Keratinocyte (primary cell): Measurements from ENCODE around the gene GLDC. TPM values are rescaled to one million over a fixed set of nuclear protein-coding genes. Genes with fewer than 3 reads are reported as not detected.

ENCODE experiments used
- DNase-seq: peaks from one replicate; pipeline ENCODE4 v3.0.0-alpha.2; 2011; ENCODE audit warnings: low read depth, missing footprints, low spot score
- FAIRE-seq: peaks from 2 replicates; lab custom pipeline; 2011; peaks lifted over from hg19 to GRCh38; lab: Jason Lieb, UNC
- H2AFZ ChIP-seq: 2 replicates; pipeline ENCODE4 v1.6.0; 2012; ENCODE audit warnings: low read length, control low read depth, inconsistent platforms; ENCODE audit not compliant: control insufficient read depth
- H3K27ac ChIP-seq: 2 replicates; pipeline ENCODE4 v1.5.1; 2011; ENCODE audit warnings: low read length; ENCODE audit not compliant: control insufficient read depth, insufficient read depth
- H3K27me3 ChIP-seq: 3 replicates; pipeline ENCODE4 v1.6.0; 2011; ENCODE audit warnings: low read length; ENCODE audit not compliant: control insufficient read depth, insufficient read depth; ENCODE audit errors: extremely low read depth
- H3K36me3 ChIP-seq, 2 experiments: 2 replicates in 1 of 2; 3 replicates in 1 of 2; pipeline ENCODE4 v1.5.1; 2011; ENCODE audit warnings: low read length in 2 of 2, mild to moderate bottlenecking in 1 of 2; ENCODE audit not compliant: control insufficient read depth in 2 of 2, insufficient read depth in 2 of 2; ENCODE audit errors: extremely low read depth in 1 of 2
- H3K4me1 ChIP-seq: 3 replicates; pipeline ENCODE4 v1.5.1; 2011; ENCODE audit warnings: low read length; ENCODE audit not compliant: control insufficient read depth, insufficient read depth; ENCODE audit errors: extremely low read depth
- H3K4me2 ChIP-seq: 3 replicates; pipeline ENCODE4 v1.6.0; 2011; ENCODE audit warnings: low read depth, low read length; ENCODE audit not compliant: control insufficient read depth, insufficient read depth; ENCODE audit errors: extremely low read depth
- H3K4me3 ChIP-seq, 3 experiments: fragments of 200-600 bp in 1 of 3; sonication (generic) in 1 of 3; 2 replicates in 2 of 3; 3 replicates in 1 of 3; pipeline ENCODE4 v1.5.1; 2011 to 2016; ENCODE audit warnings: low read length in 3 of 3, mild to moderate bottlenecking in 3 of 3, control low read depth in 2 of 3, inconsistent platforms in 1 of 3, low read depth in 1 of 3, mixed read lengths in 1 of 3, mixed run types in 1 of 3, moderate library complexity in 1 of 3; ENCODE audit not compliant: control insufficient read depth in 2 of 3, insufficient read depth in 2 of 3; ENCODE audit errors: extremely low read depth in 1 of 3
- H3K79me2 ChIP-seq: 2 replicates; pipeline ENCODE4 v1.6.0; 2012; ENCODE audit warnings: low read length; ENCODE audit not compliant: control insufficient read depth, insufficient read depth
- H3K9ac ChIP-seq: 3 replicates; pipeline ENCODE4 v1.6.0; 2011; ENCODE audit warnings: low read length; ENCODE audit not compliant: control insufficient read depth, insufficient read depth; ENCODE audit errors: extremely low read depth
- H3K9me1 ChIP-seq: 3 replicates; pipeline ENCODE4 v1.6.0; 2011; ENCODE audit warnings: low read length; ENCODE audit not compliant: control insufficient read depth, insufficient read depth; ENCODE audit errors: extremely low read depth
- H3K9me3 ChIP-seq: 2 replicates; pipeline ENCODE4 v1.5.1; 2012; ENCODE audit warnings: low read depth, low read length; ENCODE audit not compliant: control insufficient read depth
- H4K20me1 ChIP-seq: 3 replicates; pipeline ENCODE4 v1.6.0; 2011; ENCODE audit warnings: low read length; ENCODE audit not compliant: control insufficient read depth, insufficient read depth; ENCODE audit errors: extremely low read depth
- EZH2 ChIP-seq: IDR thresholded peaks from one replicate; pipeline ENCODE4 v1.6.1; 2012; ENCODE audit warnings: inconsistent platforms, mild to moderate bottlenecking, low read length, moderate library complexity
- dilution Hi-C: fragments of 300-500 bp; cut with MboI; formaldehyde crosslinking; loops from one replicate; pipeline ENCODE4 v1.7.0; 2020; ENCODE audit warnings: low sequenced_read_pairs; ENCODE audit not compliant: extremely low pct_ligation_motif_present
- polyA plus RNA-seq, 5 experiments: library from polyadenylated mRNA; depleted of rRNA in 3 of 5; stranded (reverse) in 3 of 5; stranded (forward) in 1 of 5; unstranded in 1 of 5; fragments of >200 nt; gene quantifications; 1 replicate in 1 of 5; 2 replicates in 3 of 5; 3 replicates in 1 of 5; pipeline versions ENCODE4 v1.2.1 to v1.2.3, GENCODE V29; 2011 to 2012; ENCODE audit warnings: missing spikeins in 2 of 5, low read depth in 1 of 5, low replicate concordance in 1 of 5
- TF ChIP-seq, protein P1 (sequence below), 3 experiments: IDR thresholded peaks in 1 of 3; conservative IDR thresholded peaks in 1 of 3; optimal IDR thresholded peaks in 1 of 3; 2 replicates in 2 of 3; 3 replicates in 1 of 3; pipeline versions ENCODE3 to v1.5.1; 2011; ENCODE audit warnings: low read length in 3 of 3, mild to moderate bottlenecking in 3 of 3, moderate library complexity in 2 of 3, control low read depth in 1 of 3, inconsistent platforms in 1 of 3; ENCODE audit not compliant: insufficient read depth in 2 of 3; ENCODE audit errors: extremely low read depth in 1 of 3

Gene GLDC
- polyA plus RNA-seq, 1 donor (not counting 4 experiments of a cell fraction or from before 2014, with no cell fraction given) = 0.69 TPM

GRCh38 chr9:6522263-6522662 lies 123.3 kb downstream of the GLDC start:
- DNase-seq (no peak), FAIRE-seq (no peak)
- H3K4me1 ChIP-seq = no peaks in the 10 kb centered on the region
- no peak overlapping the region for H3K4me2 ChIP-seq
- dilution Hi-C loops = no loop called here
- H3K27ac ChIP-seq = no peak overlapping the region
- H4K20me1 ChIP-seq = no peaks in the 10 kb centered on the region
- peaks cover 3 to 4% of the 10 kb centered on the region in 2 experiments for H3K36me3 ChIP-seq
- H3K9me3 ChIP-seq = no peaks in the 10 kb centered on the region
- no peak overlapping the region for H2AFZ ChIP-seq
- no peaks in the 10 kb centered on the region for H3K79me2 ChIP-seq
- H3K9ac ChIP-seq = no peak overlapping the region
- no peak overlapping the region for H3K4me3 ChIP-seq
- H3K27me3 ChIP-seq = no peaks in the 10 kb centered on the region
- TF ChIP-seq EZH2 = no peak
- TF ChIP-seq, protein P1, sequence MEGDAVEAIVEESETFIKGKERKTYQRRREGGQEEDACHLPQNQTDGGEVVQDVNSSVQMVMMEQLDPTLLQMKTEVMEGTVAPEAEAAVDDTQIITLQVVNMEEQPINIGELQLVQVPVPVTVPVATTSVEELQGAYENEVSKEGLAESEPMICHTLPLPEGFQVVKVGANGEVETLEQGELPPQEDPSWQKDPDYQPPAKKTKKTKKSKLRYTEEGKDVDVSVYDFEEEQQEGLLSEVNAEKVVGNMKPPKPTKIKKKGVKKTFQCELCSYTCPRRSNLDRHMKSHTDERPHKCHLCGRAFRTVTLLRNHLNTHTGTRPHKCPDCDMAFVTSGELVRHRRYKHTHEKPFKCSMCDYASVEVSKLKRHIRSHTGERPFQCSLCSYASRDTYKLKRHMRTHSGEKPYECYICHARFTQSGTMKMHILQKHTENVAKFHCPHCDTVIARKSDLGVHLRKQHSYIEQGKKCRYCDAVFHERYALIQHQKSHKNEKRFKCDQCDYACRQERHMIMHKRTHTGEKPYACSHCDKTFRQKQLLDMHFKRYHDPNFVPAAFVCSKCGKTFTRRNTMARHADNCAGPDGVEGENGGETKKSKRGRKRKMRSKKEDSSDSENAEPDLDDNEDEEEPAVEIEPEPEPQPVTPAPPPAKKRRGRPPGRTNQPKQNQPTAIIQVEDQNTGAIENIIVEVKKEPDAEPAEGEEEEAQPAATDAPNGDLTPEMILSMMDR (optimal IDR thresholded peaks at IDR 0.05 in 1 of 3, IDR thresholded peaks at IDR 0.05 in 1 of 3, conservative IDR thresholded peaks at IDR 0.05 in 1 of 3; ENCODE audit: extremely low read depth in 1 of 3, insufficient read depth in 2 of 3, low read length in 3 of 3) = no peak
- H3K9me1 ChIP-seq = no peaks in the 10 kb centered on the region

GRCh38 chr9:6512085-6512657 lies 133.4 kb downstream of the GLDC start:
- Histone ChIP-seq H4K20me1 (no peaks in the 10 kb centered on the region), H3K4me2 (no peak overlapping the region), H3K36me3 (peaks cover 5 to 7% of the 10 kb centered on the region in 2 experiments), H3K79me2 (no peaks in the 10 kb centered on the region), H2AFZ (no peak overlapping the region), H3K27me3 (no peaks in the 10 kb centered on the region), H3K4me1 (peaks cover under 1% of the 10 kb centered on the region), H3K9me3 (no peaks in the 10 kb centered on the region), H3K27ac (no peak overlapping the region), H3K9me1 (no peaks in the 10 kb centered on the region), H3K9ac (no peak overlapping the region), H3K4me3 (no peak overlapping the region)
- FAIRE-seq (no peak), DNase-seq (no peak)
- TF ChIP-seq, protein P1 (optimal IDR thresholded peaks at IDR 0.05 in 1 of 3, IDR thresholded peaks at IDR 0.05 in 1 of 3, conservative IDR thresholded peaks at IDR 0.05 in 1 of 3; ENCODE audit: extremely low read depth in 1 of 3, insufficient read depth in 2 of 3, low read length in 3 of 3) = no peak
- no peak for TF ChIP-seq EZH2
- dilution Hi-C loops = no loop called here
